Muscle layer of colon (tissue), 2 donors: Measurements from ENCODE around the gene CABS1.

ENCODE experiments used
- H3K27ac ChIP-seq: one replicate; pipeline ENCODE4 v1.7.0; 2013; ENCODE audit warnings: low read depth, mild to moderate bottlenecking, low read length, moderate library complexity
- H3K27me3 ChIP-seq, 2 donors: one replicate each; pipeline ENCODE4 v1.7.0; 2013; ENCODE audit warnings: low read length in 2 of 2, mild to moderate bottlenecking in 2 of 2; ENCODE audit not compliant: insufficient read depth in 2 of 2, control insufficient read depth in 1 of 2
- H3K36me3 ChIP-seq: one replicate; pipeline ENCODE4 v1.7.0; 2013; ENCODE audit warnings: mild to moderate bottlenecking, low read length; ENCODE audit not compliant: insufficient read depth
- H3K4me1 ChIP-seq: one replicate; pipeline ENCODE4 v1.7.0; 2013; ENCODE audit warnings: mild to moderate bottlenecking, low read length; ENCODE audit not compliant: insufficient read depth
- H3K4me3 ChIP-seq, 2 donors: one replicate each; pipeline ENCODE4 v1.7.0; 2013; ENCODE audit warnings: low read length in 2 of 2, low read depth in 1 of 2, mild to moderate bottlenecking in 1 of 2, moderate library complexity in 1 of 2
- H3K9ac ChIP-seq: one replicate; pipeline ENCODE4 v1.7.0; 2013; ENCODE audit warnings: low read length
- H3K9me3 ChIP-seq: one replicate; pipeline ENCODE4 v1.7.0; 2013; ENCODE audit warnings: mild to moderate bottlenecking, low read length
- donor health status: abdominal sarcoma.
- donor health status: Adenocarcinoma of cecum.

Gene CABS1

GRCh38 chr4:70382691-70383181, 48.0 kb downstream of the CABS1 start, which contains the start of gene SMR3B:
TSS of gene SMR3B (plus strand) at chr4:70383131. CDS start at chr4:70384511, 1,380 bp downstream.
- no peaks in the 10 kb centered on the region for H3K9me3 ChIP-seq
- H3K27ac ChIP-seq: no peak within 1 kb of the TSS
- no peak within 1 kb of the TSS for H3K9ac ChIP-seq
- no peaks in the 10 kb centered on the region for H3K27me3 ChIP-seq
- H3K36me3 ChIP-seq: no peaks in the 10 kb centered on the region
- no peak within 1 kb of the TSS for H3K4me3 ChIP-seq
- no peaks in the 10 kb centered on the region for H3K4me1 ChIP-seq
